Ovary (tissue), 3 donors: ENCODE measurements around the gene SPATA21.

Experiments used
- EP300 ChIP-seq: sonication (generic); formaldehyde crosslinking; IDR thresholded peaks from one replicate; pipeline ENCODE4 v1.6.1; 2017; ENCODE audit warnings: antibody characterized with exemption
- POLR2A ChIP-seq: fragments of 450-650 bp; IDR thresholded peaks from one replicate; pipeline ENCODE4 v1.6.1; 2017; ENCODE audit warnings: antibody characterized with exemption, mild to moderate bottlenecking, moderate library complexity
- TF ChIP-seq, protein P1 (sequence below), 3 donors: fragments of 450-650 bp in 2 of 3; fragments of 200-600 bp in 1 of 3; IDR thresholded peaks; one replicate each; pipeline versions ENCODE4 v1.5.1 to v1.8.0; 2016 to 2022; ENCODE audit warnings: antibody characterized with exemption in 3 of 3, mild to moderate bottlenecking in 1 of 3
- donor health status: DM: no; HTN: no; CAD: no.

GRCh38 chr1:16378443-16378842, 58.8 kb downstream of the SPATA21 start:
- no peak for TF ChIP-seq EP300
- no peak for TF ChIP-seq POLR2A
- TF ChIP-seq, protein P1, sequence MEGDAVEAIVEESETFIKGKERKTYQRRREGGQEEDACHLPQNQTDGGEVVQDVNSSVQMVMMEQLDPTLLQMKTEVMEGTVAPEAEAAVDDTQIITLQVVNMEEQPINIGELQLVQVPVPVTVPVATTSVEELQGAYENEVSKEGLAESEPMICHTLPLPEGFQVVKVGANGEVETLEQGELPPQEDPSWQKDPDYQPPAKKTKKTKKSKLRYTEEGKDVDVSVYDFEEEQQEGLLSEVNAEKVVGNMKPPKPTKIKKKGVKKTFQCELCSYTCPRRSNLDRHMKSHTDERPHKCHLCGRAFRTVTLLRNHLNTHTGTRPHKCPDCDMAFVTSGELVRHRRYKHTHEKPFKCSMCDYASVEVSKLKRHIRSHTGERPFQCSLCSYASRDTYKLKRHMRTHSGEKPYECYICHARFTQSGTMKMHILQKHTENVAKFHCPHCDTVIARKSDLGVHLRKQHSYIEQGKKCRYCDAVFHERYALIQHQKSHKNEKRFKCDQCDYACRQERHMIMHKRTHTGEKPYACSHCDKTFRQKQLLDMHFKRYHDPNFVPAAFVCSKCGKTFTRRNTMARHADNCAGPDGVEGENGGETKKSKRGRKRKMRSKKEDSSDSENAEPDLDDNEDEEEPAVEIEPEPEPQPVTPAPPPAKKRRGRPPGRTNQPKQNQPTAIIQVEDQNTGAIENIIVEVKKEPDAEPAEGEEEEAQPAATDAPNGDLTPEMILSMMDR (IDR thresholded peaks at IDR 0.05): no peak
